Esophagus muscularis mucosa (tissue), 4 donors: ENCODE data around the gene HECTD4. TPM values are rescaled to one million over a fixed set of nuclear protein-coding genes. Genes with fewer than 3 reads are reported as not detected.

Source experiments
- DNase-seq: peaks from one replicate; pipeline ENCODE4 v3.0.0-alpha.2; 2017; ENCODE audit errors: extremely low spot score
- H3K27ac ChIP-seq, 4 donors: fragments of 200-600 bp; sonication (generic); replicated peaks in 1 of 4; 1 replicate in 3 of 4; 2 replicates in 1 of 4; pipeline ENCODE4 v1.5.1; 2016 to 2019; ENCODE audit warnings: mild to moderate bottlenecking in 1 of 4
- H3K27me3 ChIP-seq, 4 donors: fragments of 200-600 bp; sonication (generic); one replicate each; pipeline versions ENCODE4 v1.5.1 to v1.6.0; 2016 to 2019
- H3K36me3 ChIP-seq, 4 donors: fragments of 200-600 bp; sonication (generic); one replicate each; pipeline ENCODE4 v1.5.1; 2016 to 2019
- H3K4me1 ChIP-seq, 4 donors: fragments of 200-600 bp; sonication (generic); one replicate each; pipeline ENCODE4 v1.5.1; 2016 to 2019
- H3K4me3 ChIP-seq, 4 donors: fragments of 200-600 bp; sonication (generic); 1 replicate in 2 of 4; 2 replicates in 2 of 4; pipeline ENCODE4 v1.5.1; 2016 to 2019; ENCODE audit warnings: mild to moderate bottlenecking in 4 of 4, moderate library complexity in 1 of 4
- H3K9me3 ChIP-seq, 4 donors: fragments of 200-600 bp; sonication (generic); 1 replicate in 3 of 4; 2 replicates in 1 of 4; pipeline ENCODE4 v1.5.1; 2016 to 2019
- EP300 ChIP-seq: sonication (generic); formaldehyde crosslinking; IDR thresholded peaks from one replicate; pipeline ENCODE4 v1.6.1; 2017; ENCODE audit warnings: antibody characterized with exemption
- POLR2A ChIP-seq: fragments of 450-650 bp; IDR thresholded peaks from one replicate; pipeline ENCODE4 v1.6.1; 2017; ENCODE audit warnings: antibody characterized with exemption, moderate library complexity, mild to moderate bottlenecking, low read depth
- POLR2AphosphoS5 ChIP-seq, 2 donors: sonication (generic); formaldehyde crosslinking; IDR thresholded peaks; one replicate each; pipeline ENCODE4 v1.6.1; 2017; ENCODE audit warnings: antibody characterized with exemption in 2 of 2
- WGBS: methylation state at CpG from one replicate; pipeline ENCODE4 v1.1.5; 2018; 5-methylcytosine and 5-hydroxymethylcytosine counted together
- intact Hi-C: fragments of 100-400 bp; cut with DNase I; formaldehyde crosslinking; loops from one replicate; pipeline ENCODE4 v1.15.1; 2023
- total RNA-seq, 4 donors: library from RNA; depleted of rRNA; stranded (reverse); fragments of >200 nt; gene quantifications; one replicate each; pipeline versions ENCODE4 v1.1.0 to v1.2.1, GENCODE V29; 2016
- TF ChIP-seq, protein P1 (sequence below), 3 experiments: fragments of 200-600 bp in 2 of 3; fragments of 450-650 bp in 1 of 3; sonication (generic) in 2 of 3; IDR thresholded peaks; one replicate each; pipeline ENCODE4 v1.5.1; 2017 to 2019; ENCODE audit warnings: antibody characterized with exemption in 3 of 3, mild to moderate bottlenecking in 2 of 3, moderate library complexity in 1 of 3

The HECTD4 gene
- total RNA-seq, 4 donors from 2014 or later: 27.3 to 59.3 (median 44.9) TPM

DNA sequence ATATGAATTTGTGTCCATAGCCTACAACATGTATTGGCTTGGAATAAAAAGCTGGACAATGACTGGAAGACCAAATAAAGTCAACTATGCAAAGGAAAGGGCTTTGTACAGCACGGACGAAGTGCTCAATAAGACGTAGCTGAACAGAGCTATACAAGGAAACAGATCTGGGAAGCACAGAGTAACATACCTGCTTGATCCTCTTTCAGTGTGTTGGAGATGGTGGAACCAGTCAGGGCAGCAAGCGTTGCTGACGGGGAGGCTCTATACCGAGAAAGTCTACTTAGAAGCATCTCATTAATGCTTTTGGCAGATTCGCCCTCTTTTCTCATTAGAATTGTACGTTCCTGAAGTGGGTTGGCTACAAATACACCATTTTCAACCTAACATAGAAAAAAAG is 99.3 kb downstream of the HECTD4 start:
- intact Hi-C loops: loop anchor here (5.0 kb wide), 1 partner anchor 104 kb away; no protein-coding TSS in a partner anchor
- Histone ChIP-seq H3K36me3 (peaks cover 0 to 14% (median 5%) of the 10 kb centered on the region in 4 donors), H3K4me3 (no peak overlapping the region), H3K27me3 (no peaks in the 10 kb centered on the region), H3K4me1 (peaks cover 10 to 36% (median 28%) of the 10 kb centered on the region in 4 donors), H3K27ac (no peak overlapping the region), H3K9me3 (no peaks in the 10 kb centered on the region)
- TF ChIP-seq, protein P1, sequence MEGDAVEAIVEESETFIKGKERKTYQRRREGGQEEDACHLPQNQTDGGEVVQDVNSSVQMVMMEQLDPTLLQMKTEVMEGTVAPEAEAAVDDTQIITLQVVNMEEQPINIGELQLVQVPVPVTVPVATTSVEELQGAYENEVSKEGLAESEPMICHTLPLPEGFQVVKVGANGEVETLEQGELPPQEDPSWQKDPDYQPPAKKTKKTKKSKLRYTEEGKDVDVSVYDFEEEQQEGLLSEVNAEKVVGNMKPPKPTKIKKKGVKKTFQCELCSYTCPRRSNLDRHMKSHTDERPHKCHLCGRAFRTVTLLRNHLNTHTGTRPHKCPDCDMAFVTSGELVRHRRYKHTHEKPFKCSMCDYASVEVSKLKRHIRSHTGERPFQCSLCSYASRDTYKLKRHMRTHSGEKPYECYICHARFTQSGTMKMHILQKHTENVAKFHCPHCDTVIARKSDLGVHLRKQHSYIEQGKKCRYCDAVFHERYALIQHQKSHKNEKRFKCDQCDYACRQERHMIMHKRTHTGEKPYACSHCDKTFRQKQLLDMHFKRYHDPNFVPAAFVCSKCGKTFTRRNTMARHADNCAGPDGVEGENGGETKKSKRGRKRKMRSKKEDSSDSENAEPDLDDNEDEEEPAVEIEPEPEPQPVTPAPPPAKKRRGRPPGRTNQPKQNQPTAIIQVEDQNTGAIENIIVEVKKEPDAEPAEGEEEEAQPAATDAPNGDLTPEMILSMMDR (IDR thresholded peaks at IDR 0.05): no peak
- TF ChIP-seq EP300: no peak
- no peak for DNase-seq
- 77% methylated on average over 8 of the region's 8 CpGs for WGBS

DNA sequence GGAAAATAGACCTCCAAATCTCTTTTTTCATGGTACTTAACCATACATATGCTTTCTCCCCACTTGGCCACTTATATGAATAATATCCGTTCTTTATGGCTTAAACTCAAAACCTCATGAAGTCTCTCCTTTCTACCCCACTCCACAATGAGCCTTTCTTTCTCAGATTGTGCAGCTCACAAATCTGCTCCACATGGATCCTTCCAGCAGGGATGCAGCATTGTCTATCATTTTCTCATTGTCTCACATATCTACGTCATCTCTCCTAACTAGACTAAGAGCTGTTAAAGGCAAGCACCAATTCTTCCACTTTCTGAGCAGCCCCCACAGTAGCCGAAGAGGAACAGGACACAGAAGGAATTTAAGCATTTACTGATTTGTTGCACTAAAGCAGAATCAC is 106.4 kb downstream of the HECTD4 start:
- no peaks in the 10 kb centered on the region for H3K9me3 ChIP-seq
- no peak for DNase-seq
- no peaks in the 10 kb centered on the region for H3K27me3 ChIP-seq
- intact Hi-C loops: no loop called here
- TF ChIP-seq POLR2A (no peak), EP300 (no peak), POLR2AphosphoS5 (IDR thresholded peaks at IDR 0.05) (no peak)
- TF ChIP-seq, protein P1 (IDR thresholded peaks at IDR 0.05): no peak
- H3K36me3 ChIP-seq: peaks cover 11 to 56% (median 32%) of the 10 kb centered on the region in 4 donors
- H3K4me1 ChIP-seq: no peaks in the 10 kb centered on the region
- H3K27ac ChIP-seq: no peak overlapping the region
- WGBS: 77% methylated on average over 3 of the region's 3 CpGs
- H3K4me3 ChIP-seq: no peak overlapping the region

DNA sequence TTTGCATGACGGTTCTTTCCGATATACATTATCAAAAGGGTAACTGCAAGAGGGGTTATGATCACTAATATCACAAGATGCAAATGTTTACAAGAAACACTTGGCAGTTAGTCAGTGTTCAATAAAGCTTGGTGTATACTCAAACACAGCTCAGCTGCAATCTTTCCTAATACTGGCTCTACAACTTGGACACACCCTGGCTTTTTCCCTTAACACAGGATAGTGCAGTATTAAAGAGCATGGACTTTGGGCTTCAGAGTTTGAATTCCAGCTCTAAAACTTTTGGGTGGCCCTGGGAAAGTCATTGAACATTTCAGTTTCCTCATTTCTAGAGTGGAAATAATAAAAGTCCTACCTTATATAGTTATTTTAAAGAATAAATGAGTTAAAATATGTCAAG is 107.0 kb downstream of the HECTD4 start:
- no peak for DNase-seq
- Histone ChIP-seq H3K36me3 (peaks cover 11 to 62% (median 35%) of the 10 kb centered on the region in 4 donors), H3K27ac (no peak overlapping the region), H3K27me3 (no peaks in the 10 kb centered on the region), H3K4me1 (no peaks in the 10 kb centered on the region), H3K4me3 (no peak overlapping the region), H3K9me3 (no peaks in the 10 kb centered on the region)
- intact Hi-C loops: no loop called here
- WGBS: 93% methylated on average over 2 of the region's 2 CpGs
- TF ChIP-seq POLR2AphosphoS5 (IDR thresholded peaks at IDR 0.05): no peak
- no peak for TF ChIP-seq POLR2A
- TF ChIP-seq, protein P1 (IDR thresholded peaks at IDR 0.05): no peak
- no peak for TF ChIP-seq EP300

DNA sequence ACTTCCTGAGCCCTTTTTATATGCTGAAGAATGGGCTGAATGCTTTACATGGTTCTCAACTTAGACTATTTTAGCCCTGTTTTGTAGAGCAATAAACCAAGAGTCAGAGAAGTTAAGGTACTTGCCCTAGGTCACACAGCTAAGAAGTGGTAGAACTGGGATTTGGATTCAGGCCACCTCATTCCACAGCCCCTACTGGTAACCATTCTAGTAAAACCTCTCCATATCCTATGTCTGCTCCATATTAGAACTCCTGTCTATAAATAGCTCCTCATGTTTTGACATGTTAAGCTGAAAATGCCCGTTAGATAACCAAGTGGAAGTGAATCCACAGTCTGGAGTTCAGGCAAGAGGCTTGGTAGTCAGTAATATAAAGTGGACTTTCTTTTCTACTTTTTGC is 111.6 kb downstream of the HECTD4 start:
- intact Hi-C loops: no loop called here
- no peak for DNase-seq
- H3K4me3 ChIP-seq: no peak overlapping the region
- no peaks in the 10 kb centered on the region for H3K4me1 ChIP-seq
- WGBS: 50% methylated on average over 1 of the region's 1 CpG
- H3K27me3 ChIP-seq: no peaks in the 10 kb centered on the region
- TF ChIP-seq, protein P1 (IDR thresholded peaks at IDR 0.05): no peak
- TF ChIP-seq POLR2AphosphoS5 (IDR thresholded peaks at IDR 0.05) (no peak), EP300 (no peak), POLR2A (no peak)
- H3K36me3 ChIP-seq: peaks cover 33 to 85% (median 61%) of the 10 kb centered on the region in 4 donors
- H3K27ac ChIP-seq: no peak overlapping the region
- H3K9me3 ChIP-seq: no peaks in the 10 kb centered on the region

DNA sequence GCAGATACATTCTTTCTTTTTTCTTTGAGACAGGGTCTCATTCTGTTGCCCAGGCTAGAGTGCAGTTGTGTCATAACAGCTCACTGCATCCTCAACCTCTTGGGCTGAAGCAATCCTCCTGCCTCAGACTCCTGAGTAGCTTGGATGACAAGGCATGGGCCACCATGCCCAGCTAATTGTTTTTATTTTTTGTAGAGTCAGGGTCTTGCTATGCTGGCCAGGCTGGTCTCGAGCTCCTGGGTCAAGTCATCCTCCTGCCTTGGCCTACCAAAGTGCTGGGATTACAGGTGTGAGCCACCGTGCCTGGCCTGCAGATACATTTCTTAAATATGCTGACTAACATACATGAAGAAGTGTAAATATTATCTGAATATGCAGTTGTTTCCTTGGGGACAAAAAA is 115.8 kb downstream of the HECTD4 start:
- WGBS: 89% methylated on average over 2 of the region's 2 CpGs
- TF ChIP-seq POLR2AphosphoS5 (IDR thresholded peaks at IDR 0.05) (no peak), EP300 (no peak), POLR2A (no peak)
- TF ChIP-seq, protein P1 (IDR thresholded peaks at IDR 0.05): no peak

More for the DNA sequence above, 115.8 kb downstream of the HECTD4 start:
- Histone ChIP-seq H3K4me1 (no peaks in the 10 kb centered on the region), H3K27ac (no peak overlapping the region), H3K4me3 (no peak overlapping the region), H3K9me3 (no peaks in the 10 kb centered on the region), H3K36me3 (peaks cover 35 to 89% (median 56%) of the 10 kb centered on the region in 4 donors), H3K27me3 (no peaks in the 10 kb centered on the region)
- DNase-seq: no peak
- intact Hi-C loops: no loop called here
